ENCODE results near the gene MAP3K20.

MAP3K20 gene

DNA sequence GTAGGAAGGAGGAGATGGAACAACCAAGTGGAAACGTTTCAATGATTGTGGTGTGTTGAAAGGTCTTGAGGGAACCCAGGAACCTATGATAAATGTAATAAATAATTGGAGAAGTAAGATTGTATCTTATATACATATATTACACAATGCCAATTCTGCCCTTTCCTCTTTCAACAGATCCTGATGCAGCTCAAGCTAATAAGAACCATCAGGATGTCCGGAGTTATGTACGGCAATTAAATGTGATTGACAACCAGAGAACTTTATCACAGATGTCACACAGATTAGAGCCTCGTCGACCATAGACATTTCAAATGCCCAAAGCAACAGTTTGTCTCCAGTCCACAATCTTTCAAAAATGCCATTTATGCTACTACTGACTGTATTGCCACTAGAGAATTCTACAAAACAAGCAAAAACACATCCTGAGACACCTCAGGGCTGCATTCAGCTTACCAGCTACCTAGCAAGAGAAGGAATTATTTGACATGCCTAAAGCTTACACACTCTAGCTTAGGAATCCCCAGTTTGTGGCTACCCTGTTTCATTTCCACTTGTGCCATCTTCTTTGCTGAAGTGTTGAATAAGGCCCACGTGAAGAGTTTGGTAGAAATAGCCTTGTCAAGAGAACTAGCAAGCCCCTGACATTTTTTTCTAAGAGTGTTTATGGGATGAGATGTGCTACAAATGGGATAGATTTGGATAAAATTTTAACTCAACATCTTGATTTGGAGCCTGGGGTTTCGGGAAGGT is 24.0 kb upstream of the MAP3K20 start:
- no peak for DNase-seq

DNA sequence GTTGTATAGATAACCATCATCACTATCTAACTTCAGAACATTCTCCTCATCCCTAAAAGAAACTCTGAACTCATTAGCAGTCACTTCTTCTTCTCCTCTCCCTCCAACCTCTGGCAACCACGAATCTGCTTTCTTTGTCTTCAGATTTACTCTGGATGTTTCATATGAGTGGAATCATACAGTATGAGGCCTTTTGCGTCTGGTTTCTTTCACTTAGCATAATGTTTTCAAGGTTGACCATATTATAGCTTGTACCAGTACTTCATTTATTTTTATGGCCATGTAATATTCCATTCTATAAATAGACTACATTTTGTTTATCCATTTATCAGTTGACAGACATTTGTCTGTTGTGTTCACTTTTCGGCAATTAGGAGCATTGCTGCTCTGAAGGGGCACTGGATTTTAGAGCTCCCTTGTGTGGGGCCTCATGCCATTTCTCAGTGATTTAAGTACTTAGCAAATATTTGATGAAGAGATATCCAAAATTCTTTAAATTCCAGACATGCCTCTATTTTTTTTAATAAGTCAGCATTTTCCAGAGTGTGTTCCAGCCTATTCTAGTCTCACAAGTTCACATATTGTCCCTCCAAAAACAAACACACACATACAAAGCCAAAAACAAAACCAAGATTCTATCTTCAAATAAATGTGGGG is 22.5 kb upstream of the MAP3K20 start:
- no peak for DNase-seq

DNA sequence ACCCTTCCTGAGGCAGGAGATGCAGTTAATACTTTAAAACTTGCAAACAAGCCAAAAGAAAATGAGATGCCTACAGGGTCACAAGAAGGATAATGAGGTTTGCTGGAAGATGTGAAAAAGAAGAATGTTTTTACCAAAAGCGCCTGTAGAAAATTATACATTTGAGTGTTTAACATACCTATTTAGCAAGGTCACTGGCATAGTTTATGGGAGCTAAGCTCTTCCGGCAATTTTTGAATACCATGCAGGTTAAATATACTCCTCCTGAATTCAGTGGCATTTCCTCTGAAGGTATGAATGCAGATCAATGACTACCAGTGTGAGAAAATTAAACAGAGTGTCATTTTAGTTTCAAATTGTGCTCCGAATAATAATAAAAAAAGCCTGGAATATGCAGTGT is 21.2 kb upstream of the MAP3K20 start:
- no peak for DNase-seq

- DNase-seq, result no peak
These were observed 18.8 kb upstream of the MAP3K20 start for GRCh38 chr2:173056705-173057364.

GRCh38 chr2:173058097-173058496 is 17.5 kb upstream of the MAP3K20 start:
- no peak for DNase-seq

DNA sequence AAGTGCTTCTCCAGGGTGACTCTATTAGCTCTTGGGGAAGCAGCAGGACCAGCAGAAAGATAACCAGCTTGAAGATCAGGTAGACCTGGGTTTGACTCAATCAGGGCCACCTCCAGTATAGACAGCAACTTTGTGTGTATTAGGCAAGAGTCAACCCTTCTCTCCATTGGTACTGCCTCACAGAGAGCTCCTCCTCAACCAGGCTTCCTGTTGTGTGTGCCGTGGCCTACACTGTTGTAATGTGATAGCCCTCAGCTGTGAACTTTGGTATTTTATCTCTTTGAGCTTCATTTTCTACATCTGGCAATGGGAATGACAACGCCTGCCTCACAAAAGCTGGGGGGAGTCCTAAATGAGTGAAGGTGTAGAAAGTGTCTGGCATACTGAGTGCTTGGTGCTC is 17.0 kb upstream of the MAP3K20 start:
- DNase-seq, result no peak

GRCh38 chr2:173059292-173059691 is 16.4 kb upstream of the MAP3K20 start:
- DNase-seq, result no peak

- DNase-seq, result no peak
These were observed 15.6 kb upstream of the MAP3K20 start for GRCh38 chr2:173059971-173060461.

DNA sequence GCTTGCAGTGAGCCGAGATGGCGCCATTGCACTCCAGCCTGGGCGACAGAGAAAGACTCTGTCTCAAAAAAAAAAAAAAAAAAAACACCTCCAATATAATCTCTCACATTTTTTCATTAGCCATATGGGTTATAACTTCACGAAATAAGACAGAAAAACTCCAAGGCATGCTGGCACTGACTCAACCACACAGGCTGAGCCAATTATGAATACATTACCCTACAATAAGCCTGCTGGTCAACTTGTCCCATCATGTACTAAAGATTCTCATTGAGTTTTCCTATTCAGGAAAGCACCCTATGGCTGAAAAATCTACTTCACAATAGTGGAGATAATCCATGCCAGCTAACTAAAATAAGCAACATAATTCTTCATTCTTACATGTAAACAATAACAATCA is 12.8 kb upstream of the MAP3K20 start:
- no peak for DNase-seq

DNA sequence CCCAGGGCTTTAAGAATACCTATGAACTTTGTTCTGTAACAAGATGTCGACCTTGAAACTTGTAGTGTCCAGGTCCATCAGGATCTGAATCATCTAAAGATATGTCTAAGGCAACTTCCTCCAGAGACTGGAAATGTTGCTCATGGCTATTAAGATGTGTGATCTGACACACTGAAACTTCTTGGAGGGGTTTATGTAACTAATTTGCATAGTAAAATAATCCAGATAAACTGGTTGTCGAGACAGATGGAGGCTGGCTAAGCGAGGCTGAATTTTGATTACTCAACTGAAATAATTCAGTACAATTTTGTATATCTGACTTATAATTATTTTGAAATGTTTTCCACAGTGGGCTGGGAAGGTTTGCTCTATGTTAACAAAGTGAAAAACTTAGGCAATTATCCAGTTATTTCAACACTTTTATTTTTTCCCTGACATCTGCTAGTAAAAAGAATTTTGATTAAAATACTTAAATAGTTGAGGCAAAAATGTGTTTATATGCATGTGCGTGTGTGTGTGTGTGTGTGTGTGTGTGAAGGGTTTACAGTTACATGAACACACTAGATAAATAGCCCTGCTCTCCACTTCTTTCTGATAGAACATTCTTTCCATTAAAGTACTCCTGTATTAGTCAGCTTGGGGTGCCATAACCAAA is 11.4 kb upstream of the MAP3K20 start:
- no peak for DNase-seq

DNA sequence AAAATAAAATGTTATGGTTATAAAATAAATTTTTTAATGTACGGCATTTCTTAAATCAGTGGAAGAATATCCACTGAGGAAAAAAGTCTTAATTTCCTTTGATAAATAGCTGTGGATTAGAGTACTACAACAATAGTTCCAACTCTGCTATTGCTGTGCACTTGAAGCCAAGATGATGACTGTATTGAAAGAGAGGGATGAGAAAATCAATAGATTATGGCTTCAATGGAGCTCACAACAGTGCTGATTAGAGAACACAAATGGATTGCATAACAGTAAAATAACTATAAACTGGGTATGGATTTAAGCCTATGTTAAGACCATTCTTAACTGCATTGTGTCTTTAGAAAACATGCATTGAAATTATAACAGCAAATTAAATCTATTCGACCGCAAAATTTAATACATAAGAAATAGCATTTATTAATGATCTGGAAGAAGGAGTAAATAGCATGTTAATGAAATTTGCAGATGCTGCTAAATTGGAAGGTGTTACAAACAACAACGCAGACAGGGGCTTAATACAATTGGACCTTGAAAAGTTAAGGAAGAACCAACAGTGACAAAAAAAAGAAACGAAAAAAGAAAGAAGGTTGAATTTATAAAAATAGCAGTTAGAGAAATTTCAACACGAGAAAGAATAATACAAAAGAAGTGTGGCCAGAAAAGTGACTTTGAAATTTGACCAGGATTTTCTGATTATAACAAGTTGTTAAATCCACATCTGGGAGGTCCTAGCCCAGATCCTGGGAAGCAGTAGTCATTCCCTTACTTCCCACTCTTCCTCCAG is 8.6 kb upstream of the MAP3K20 start:
- no peak for DNase-seq

- DNase-seq, result no peak
These were observed 428 bp upstream of the MAP3K20 start for GRCh38 chr2:173075056-173075780.

DNA sequence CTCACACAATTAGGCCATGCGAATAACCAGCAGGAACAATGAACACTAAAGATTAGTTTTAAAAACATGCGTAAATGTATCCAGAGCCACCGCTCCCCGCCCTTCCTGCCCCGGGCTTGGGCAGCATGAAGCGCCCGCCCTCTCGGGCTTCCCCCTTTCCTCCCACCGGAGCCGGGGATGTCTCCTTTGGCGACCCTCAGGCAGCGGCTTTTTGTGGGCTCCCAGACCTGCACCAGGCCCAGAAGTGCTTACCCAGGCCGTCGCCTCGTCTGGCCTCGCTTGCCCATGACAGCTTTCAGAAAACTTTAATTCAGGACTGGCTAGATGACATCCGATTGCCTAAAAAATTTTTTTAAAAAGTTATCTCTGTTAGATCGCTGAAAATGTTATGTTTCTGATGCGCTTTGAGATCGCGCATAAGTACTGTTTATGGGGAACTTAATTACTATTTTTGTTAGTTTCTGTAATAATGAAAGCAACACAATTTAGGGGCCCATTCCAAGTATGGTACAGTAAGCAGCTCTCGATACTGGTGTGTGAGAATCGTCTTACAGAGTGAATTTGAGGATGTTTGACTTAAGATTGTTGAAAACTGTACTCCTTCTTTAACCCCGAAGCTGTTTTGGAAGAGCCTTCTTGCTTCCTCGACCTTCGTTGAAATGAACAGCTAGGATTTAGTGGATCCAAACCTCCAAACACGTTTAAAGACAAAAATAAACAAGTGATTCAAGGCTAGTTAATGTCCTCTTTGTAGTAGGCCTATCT is 1.1 kb downstream of the MAP3K20 start:
- DNase-seq, result peak; percentile 7

DNA sequence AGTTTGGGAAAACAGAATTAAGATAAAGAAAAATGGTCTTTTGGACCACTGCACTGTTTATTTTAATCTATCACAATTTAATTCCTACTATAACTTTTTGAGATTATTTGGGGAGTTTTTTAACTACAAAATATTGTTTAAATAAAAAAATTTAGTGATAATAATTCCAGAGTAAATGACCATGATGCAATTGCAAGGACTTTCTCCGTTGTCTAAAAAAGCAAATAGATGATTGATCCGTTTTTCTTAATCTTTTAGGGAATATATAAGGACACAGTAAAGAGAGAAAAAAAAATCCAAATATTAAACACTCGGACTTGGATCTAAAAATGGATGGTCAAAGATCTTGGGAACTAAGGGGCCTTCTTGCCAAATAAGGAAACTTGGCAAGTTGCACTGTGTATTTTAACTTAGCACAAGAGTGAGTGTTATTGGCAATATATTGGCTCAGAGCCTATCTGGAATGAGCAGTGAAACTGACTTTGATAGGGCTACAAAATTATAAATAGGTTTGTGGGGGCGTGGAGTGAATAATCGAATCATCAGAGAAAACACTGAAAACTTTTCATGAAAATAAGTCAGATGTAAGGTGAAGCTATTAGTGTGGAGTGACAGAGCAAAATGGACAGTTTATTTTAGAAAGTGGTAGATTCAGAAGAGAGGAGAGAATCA is 2.0 kb downstream of the MAP3K20 start:
- DNase-seq, result no peak

GRCh38 chr2:173079141-173079540 is 3.5 kb downstream of the MAP3K20 start:
- DNase-seq, result no peak

DNA sequence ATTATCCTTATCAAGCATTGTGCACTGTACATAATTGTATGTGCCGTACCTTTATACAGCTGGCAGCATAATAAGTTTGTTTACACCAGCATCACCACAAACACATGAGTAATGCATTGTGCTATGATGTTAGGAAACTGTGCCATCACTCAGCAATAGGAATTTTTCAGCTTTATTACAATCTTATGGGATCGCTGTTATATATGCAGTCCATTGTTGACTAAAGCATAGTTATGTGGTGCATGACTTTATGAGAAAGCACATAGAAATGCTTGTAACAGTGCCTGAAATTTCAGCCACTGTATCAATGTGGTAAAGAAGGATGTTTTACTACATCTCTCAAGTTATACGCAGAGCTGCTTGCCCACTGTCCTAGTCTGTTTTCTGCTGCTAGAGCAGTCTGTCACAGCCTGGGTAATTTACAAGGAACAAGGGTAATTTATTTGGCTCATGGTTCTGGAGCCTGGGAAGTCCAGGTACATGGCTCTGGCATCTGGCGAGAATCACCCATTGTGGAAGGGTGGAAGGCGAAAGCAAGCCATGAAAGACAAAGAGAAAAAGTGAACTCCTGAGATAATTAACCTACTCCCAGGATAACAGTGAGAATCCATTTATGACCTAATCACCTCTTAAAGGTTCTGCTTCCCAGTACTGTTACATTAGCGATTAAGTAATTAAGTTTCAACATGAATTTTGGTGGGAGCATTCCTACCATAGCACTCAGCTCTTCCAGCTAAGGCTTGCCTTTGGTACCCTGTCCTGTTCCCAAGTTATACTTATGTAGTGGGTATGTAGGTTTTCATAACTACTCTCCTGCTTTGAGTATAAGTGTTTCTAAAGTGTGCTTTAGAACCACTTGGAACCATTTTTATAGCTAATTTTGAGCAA is 4.6 kb downstream of the MAP3K20 start:
- no peak for DNase-seq

- no peak for DNase-seq
These were observed 11.0 kb downstream of the MAP3K20 start for GRCh38 chr2:173086518-173087213.

- no peak for DNase-seq
These were observed 11.6 kb downstream of the MAP3K20 start for GRCh38 chr2:173087214-173087581.
